ENCODE measurements around the gene VGLL3.

VGLL3 gene

GRCh38 chr3:86930181-86930580 lies 60.8 kb downstream of the VGLL3 start:
- no peak overlapping the region for H3K27ac ChIP-seq
- TF ChIP-seq CTCF (conservative IDR thresholded peaks at IDR 0.05): no peak

GRCh38 chr3:86929046-86929445 lies 61.9 kb downstream of the VGLL3 start:
- TF ChIP-seq CTCF (conservative IDR thresholded peaks at IDR 0.05): no peak

GRCh38 chr3:86923071-86923491 lies 67.9 kb downstream of the VGLL3 start:
- TF ChIP-seq CTCF (conservative IDR thresholded peaks at IDR 0.05): no peak

More at GRCh38 chr3:86929046-86929445, 61.9 kb downstream of the VGLL3 start:
- H3K27ac ChIP-seq: no peak overlapping the region

GRCh38 chr3:86921971-86922680 lies 68.8 kb downstream of the VGLL3 start:
- no peak for TF ChIP-seq CTCF (conservative IDR thresholded peaks at IDR 0.05)
- H3K27ac ChIP-seq: no peak overlapping the region

More at GRCh38 chr3:86923071-86923491, 67.9 kb downstream of the VGLL3 start:
- H3K27ac ChIP-seq: no peak overlapping the region

- no peak overlapping the region for H3K27ac ChIP-seq
- TF ChIP-seq CTCF (conservative IDR thresholded peaks at IDR 0.05): no peak
Measured at GRCh38 chr3:86914670-86915069, 76.3 kb downstream of the VGLL3 start.

GRCh38 chr3:86913160-86913559 lies 77.8 kb downstream of the VGLL3 start:
- no peak for TF ChIP-seq CTCF (conservative IDR thresholded peaks at IDR 0.05)
- no peak overlapping the region for H3K27ac ChIP-seq

GRCh38 chr3:86895202-86895601 lies 95.7 kb downstream of the VGLL3 start:
- no peak overlapping the region for H3K27ac ChIP-seq
- no peak for TF ChIP-seq CTCF (conservative IDR thresholded peaks at IDR 0.05)

Data from VCaP (cell line).